Stimulated activated CD8-positive, alpha-beta memory T cell treated with anti-CD3 and anti-CD28 coated beads, Interleukin-15, amount 100 ng/mL, for 48 hours (primary cell): Measurements from ENCODE around the gene MCM5.
"Not testable (repeated sequence)": the region's sequence is repeated elsewhere in the genome, so short reads cannot be mapped to it uniquely, and the experiment has no call there.

Source experiments
- DNase-seq, 2 donors: peaks; one replicate each; pipeline ENCODE4 v3.0.0-alpha.2; 2020; ENCODE audit warnings: low read depth in 2 of 2

The MCM5 gene

GRCh38 chr22:35399678-35400500, at the start of gene MCM5:
Gene MCM5, plus strand, starts transcription at chr22:35400140. Its CDS starts 299 bp downstream, at chr22:35400439.
- DNase-seq: peak; percentile 95 to 97

DNA sequence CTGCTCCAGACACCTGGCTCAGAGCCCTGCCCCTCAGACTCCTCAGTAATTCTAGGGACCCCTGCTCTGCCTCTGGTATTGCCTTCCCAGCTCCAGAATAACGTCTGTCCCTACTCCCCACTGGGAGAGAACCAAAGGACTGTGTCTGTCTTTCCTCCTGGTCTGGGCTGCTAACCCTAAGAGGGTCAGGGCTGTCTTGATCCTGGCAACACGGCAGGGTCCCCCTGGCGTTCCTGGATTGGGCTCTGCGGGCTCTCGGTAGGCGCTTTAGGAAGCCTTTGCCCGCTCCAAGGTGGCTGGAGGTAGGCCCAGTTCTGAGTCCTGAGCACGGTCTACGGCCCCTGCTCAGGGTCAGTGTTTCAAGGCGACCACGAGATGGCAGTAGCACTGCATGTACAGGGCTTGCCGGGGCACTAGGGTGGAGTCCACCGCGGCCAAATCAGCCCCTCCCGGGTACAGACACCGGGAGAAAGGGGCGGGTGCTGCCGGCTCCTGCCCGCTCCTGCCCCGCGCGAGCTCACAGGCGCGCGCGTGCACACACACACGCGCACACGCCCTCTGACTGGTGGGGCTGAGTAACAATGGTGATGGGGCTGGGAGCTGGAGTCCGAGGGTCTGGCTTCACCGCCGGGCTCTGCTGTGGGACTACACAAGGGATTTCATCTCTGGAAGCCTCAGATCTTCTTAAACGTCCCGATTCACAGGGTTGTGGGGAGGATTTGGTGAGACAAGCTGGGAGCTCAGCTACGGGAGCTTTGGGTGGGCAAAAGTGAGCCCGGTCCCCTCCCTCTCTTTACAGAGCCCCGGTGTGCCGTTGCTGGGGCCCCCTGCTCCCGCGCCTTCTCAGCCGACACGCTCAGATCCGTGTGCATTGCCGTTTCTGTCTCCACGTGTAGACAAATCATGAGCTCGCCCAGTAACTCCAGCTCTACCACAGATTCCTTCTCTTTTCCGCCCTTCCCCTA, 49.1 kb upstream of the MCM5 start:
- DNase-seq: peak; percentile 76 to 79

DNA sequence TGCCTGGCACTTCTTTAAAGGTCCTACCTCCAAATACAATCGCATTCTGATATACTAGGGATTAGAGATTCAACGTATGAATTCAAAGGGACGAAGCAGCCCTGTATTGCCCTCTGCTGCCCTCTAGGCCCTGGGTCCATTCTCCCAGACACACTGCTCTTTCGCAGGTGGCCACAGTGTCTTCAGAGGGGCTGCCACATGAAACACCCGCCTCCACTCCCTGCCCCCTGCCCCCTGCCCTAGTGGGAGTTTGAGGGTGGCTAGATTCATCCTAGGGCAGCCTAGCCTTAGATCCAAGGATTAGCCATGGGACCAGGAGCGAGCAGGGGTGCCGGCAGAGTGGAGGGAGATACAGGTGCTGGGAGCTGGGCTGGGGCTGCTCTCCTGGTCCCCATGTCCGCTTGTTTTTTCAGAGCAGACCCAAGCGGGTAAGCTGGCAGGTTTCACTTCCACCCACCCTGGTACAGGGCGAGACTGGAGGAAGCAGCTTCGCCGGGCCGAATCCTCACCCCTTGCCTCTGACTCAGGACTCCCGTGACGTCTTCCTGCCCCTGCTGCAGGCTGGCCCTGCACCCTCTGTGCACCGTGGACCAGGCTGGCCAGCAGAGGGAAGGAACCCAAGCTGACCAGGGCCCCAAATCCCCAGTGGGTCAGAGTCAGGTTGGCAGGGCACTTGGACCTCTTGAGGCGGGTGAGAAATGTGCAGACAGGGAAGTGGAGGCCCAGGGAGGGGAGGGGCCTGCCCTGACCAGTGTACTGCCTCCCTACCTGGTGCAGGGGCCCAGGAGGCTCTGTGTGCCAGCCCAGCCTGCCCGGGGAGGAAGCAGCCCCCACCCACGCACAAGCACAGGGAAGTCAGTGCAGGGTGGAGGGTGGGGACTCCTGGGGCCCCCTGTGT, 47.5 kb upstream of the MCM5 start:
- DNase-seq: peak; percentile 53 to 62

DNA sequence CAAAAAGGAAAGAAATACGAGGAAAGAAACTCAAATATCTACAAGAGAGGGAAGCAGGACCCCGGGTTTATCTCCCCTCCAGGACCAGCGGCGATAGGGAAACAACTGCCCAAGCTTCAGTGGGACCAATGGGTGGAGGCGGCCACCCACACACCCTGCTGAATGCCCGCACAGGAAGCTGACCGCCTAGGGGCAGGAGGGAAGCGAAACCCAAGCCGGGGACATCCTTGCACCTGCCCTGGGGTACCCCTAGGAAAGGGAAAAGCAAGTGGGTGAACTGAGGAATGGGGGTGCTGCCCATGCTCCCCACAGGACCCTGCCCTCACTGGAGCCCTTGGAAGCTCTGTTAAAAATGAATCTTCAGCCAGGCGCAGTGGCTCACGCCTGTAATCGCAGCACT, 46.6 kb upstream of the MCM5 start:
- DNase-seq: no peak

DNA sequence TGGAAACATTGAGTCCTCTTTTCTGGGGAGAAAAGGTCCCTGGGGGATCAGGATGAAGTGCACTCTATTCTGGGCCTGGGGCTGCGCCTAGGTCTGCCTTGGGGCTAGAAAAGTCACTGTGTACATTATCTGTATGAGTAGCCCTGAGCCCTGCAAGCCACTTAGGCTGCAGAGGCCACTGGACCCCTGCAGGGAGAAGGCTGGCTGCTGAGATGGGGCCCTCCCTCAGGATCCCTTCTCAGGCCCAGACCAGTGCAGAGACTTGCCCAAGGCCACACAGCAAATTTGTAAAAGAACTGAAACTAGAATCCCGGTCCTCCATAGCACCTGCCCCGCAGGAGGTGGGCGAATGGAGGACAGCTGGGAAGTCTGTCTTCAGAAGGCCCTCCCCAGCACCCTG, 45.9 kb upstream of the MCM5 start:
- no peak for DNase-seq

DNA sequence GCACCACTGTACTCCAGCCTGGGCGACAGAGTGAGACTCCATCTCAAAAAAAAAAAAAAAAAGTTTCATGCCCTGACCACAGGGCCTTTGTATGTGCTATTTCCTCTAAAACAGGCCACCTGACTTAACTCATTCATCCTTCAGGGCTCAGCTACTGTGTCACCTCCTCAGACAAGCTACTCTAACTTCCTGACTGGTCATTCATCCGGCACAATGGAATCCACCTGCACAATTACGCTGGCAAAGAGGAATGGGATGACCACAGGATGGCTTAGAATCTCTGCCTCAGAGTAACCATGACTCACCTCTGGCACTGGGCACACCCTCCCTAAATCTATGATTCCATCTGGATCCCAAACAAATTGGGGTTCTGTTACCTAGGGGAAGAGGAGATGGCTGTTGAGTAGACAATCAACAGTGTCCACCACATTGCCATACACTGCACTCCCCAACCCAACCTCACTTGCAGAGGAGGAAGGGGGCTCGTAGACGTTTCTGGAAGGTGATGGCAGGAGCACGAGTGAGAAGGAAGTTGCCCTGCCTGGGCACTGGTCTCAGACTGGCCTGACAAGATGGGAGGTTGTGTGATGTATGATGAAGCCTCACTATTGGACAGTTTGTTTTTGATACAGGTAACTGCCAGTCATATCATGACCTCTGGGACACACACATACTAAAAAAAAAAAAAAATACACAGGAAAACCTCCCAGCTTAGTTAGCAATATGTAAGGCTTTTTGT, 41.9 kb upstream of the MCM5 start:
- DNase-seq: no peak

DNA sequence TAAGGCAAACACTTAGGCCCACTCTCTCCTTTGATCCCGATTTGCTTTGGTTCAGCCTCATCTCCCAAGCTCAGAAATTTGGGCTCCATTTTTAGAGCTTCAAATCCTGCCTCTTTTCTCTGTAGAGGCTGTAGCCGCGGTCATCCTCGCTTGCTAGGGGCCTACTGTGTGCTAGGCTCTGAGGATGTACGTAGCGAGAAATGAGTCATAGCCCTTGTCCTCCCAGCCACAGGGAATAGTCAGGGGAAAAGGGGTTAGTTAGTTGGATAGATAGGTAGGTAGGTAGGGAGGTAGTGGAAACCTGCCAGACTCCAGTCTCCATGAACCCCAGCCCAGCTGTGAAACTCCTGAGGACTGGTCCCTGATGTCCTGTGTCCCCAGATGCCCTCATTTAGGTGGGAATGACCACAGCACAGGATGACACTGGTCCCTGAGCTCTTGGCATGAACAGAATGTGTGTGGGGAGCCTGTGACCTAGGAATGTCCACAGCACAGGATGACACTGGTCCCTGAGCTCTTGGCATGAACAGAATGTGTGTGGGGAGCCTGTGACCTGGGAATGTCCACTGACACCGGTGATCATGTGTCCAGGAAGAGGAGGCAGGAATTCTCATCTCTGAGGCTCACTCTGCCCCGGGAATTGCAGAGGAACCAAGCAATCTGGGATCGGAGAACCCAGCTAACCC, 40.4 kb upstream of the MCM5 start:
- DNase-seq: no peak

- no peak for DNase-seq
Observed at GRCh38 chr22:35361001-35361558, 38.9 kb upstream of the MCM5 start.

- no peak for DNase-seq
Observed at GRCh38 chr22:35363566-35364086, 36.3 kb upstream of the MCM5 start.

DNA sequence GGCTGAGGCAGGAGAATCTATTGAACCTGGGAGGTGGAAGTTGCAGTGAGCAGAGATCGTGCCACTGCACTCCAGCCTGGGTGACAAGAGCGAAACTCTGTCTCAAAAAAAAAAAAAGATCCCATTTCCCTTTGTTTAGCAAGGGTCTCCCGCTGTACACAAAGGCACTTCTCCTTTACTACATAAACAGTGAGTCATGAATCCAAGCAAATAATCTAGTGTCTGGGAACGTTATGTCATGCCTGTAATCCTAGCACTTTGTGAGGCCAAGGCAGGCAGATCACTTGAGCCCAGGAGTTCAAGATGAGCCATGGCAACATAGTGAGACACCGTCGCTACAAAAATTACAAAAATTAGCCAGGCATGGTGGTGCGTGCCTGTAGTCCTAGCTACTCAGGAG, 35.7 kb upstream of the MCM5 start:
- DNase-seq: not testable (repeated sequence)

- no peak for DNase-seq
Observed at GRCh38 chr22:35367331-35367886, 32.5 kb upstream of the MCM5 start.

DNA sequence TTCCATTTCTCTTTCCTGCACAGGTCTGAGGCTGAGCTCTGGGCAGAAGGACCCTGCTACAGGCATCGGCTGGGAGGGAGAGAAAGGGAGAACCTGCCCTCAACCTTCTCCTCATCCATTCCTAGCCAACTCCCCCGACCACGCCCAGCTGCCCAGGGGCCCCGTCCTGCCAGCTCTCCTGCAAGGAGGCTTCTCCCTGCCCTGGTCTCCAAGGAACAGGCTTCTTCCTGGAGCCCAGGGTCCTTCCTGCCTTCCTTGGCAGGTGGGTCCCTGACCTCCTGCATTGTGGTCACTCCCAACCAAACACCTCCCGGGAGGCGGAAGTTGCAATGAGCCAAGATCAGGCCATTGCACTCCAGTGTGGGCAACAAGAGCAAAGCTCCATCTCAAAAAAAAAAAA, 31.6 kb upstream of the MCM5 start:
- DNase-seq: no peak

DNA sequence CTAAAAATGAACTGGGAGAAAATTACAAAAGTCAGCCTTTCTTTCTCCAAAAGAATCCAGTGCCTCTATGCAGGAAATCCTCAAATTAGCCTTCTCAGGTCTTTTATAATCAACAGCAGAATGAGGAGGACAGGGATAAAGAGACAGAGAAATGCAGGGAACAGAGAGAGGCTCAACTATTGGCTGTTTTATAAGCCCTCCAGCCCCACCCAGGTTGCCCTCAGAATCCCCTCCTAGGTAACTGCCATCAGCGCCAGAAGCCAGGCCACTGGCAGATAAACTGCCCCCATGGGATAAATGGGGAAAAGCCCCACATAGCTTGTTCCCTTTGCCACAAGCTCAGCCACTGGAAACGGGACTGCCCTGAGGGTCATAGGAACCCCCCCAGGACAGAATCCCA, 29.9 kb upstream of the MCM5 start:
- no peak for DNase-seq

GRCh38 chr22:35373781-35374180, 26.2 kb upstream of the MCM5 start:
- DNase-seq: no peak

DNA sequence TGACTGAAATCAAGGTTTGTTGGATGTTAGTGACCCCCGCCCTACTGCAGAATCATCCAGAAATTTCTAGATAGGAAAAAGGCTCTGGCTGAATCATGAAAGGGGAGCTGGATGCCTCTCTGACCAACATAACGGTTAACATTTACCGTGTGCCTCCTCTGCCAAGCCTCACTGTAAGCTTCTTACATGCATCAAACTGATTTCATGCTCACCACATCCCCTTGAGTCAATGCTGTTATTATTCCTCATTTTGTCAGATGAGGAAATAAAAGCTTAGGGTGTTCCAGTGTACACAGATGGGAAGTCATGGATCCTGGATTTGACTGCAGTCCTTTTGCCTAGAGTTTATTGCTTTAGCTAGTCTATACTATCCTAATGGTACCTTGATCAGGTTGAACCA, 24.9 kb upstream of the MCM5 start:
- DNase-seq: no peak

DNA sequence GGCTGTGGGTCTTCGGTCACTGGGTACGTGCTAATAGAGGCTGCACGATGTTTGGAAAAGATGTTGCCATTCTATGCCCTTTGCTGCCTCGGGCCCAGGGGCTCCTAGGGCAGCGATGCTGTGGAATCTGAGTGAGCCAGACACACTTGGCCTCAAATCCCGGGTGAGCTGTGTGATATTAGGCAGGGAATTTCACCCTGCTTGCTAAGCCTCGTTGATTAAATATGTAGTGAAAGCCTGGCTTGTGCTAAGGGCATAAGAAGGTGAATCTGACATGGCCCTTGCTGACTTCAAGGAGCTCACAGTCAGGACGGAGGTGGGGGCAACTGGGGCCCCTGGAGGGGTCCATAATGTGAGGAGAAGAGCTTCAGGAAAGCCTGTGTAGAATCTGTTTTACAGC, 24.4 kb upstream of the MCM5 start:
- no peak for DNase-seq

GRCh38 chr22:35376728-35377472, 23.0 kb upstream of the MCM5 start:
- no peak for DNase-seq

DNA sequence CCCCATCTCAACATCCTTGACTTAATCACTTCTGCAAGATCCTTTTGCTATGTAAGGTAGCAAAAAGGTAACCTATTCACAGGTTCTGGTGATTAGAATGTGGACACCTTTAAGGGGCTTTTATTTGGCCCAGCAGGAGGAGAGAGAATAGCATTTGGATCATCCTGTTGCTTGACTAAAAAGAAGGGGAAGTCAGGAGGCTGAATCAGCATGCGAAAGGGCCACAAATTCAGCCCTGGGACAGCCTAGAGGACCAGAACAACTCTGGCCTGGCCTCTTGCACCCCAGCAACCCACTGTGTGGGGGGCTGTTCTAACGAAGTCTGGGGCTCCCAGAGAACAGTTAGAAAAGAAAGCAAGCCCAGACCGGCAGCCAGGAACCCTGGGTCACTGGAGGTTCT, 22.2 kb upstream of the MCM5 start:
- no peak for DNase-seq

- DNase-seq: no peak
Observed at GRCh38 chr22:35378621-35379020, 21.3 kb upstream of the MCM5 start.
